H9 (cell line): ENCODE data around the gene MNAT1. TPM values are rescaled to one million over a fixed set of nuclear protein-coding genes. Genes with fewer than 3 reads are reported as not detected.

Experiments used
- DNase-seq: peaks from one replicate; pipeline ENCODE4 v3.0.0-alpha.2; 2017
- H2AFZ ChIP-seq: one replicate; pipeline ENCODE4 v1.6.1; 2013; ENCODE audit warnings: mild to moderate bottlenecking, low read length, control low read depth, moderate library complexity
- H2AK5ac ChIP-seq: 2 replicates; pipeline ENCODE4 v1.6.1; 2013; ENCODE audit warnings: low read length, control low read depth, mixed read lengths; ENCODE audit not compliant: insufficient read length
- H2BK120ac ChIP-seq: one replicate; pipeline ENCODE4 v1.6.1; 2013; ENCODE audit warnings: low read depth, mild to moderate bottlenecking, low read length, control low read depth, inconsistent platforms; ENCODE audit not compliant: poor library complexity, severe bottlenecking
- H2BK12ac ChIP-seq: 2 replicates; pipeline ENCODE4 v1.6.1; 2013; ENCODE audit warnings: low read length, control low read depth, mixed read lengths, low read depth; ENCODE audit not compliant: insufficient read length
- H2BK15ac ChIP-seq: 2 replicates; pipeline ENCODE4 v1.6.1; 2013; ENCODE audit warnings: low read depth, low read length, control low read depth
- H2BK20ac ChIP-seq: one replicate; pipeline ENCODE4 v1.6.1; 2013; ENCODE audit warnings: low read depth, mild to moderate bottlenecking, low read length, control low read depth, inconsistent platforms; ENCODE audit not compliant: poor library complexity, severe bottlenecking
- H2BK5ac ChIP-seq: 2 replicates; pipeline ENCODE4 v1.6.1; 2013; ENCODE audit warnings: low read length, control low read depth, mixed read lengths; ENCODE audit not compliant: insufficient read length
- H3K14ac ChIP-seq: 2 replicates; pipeline ENCODE4 v1.6.1; 2013; ENCODE audit warnings: low read length, control low read depth; ENCODE audit not compliant: insufficient read depth
- H3K18ac ChIP-seq: 2 replicates; pipeline ENCODE4 v1.6.1; 2013; ENCODE audit warnings: low read depth, mild to moderate bottlenecking, mixed read lengths, low read length, control low read depth; ENCODE audit not compliant: insufficient read length
- H3K23ac ChIP-seq: 2 replicates; pipeline ENCODE4 v1.6.1; 2013; ENCODE audit warnings: low read length, control low read depth, mixed read lengths, low read depth; ENCODE audit not compliant: insufficient read length
- H3K23me2 ChIP-seq: 2 replicates; pipeline ENCODE4 v1.6.1; 2013; ENCODE audit warnings: low read depth, mild to moderate bottlenecking, mixed read lengths, low read length, control low read depth; ENCODE audit not compliant: insufficient read length, poor library complexity, severe bottlenecking
- H3K27ac ChIP-seq: 2 replicates; pipeline ENCODE4 v1.5.1; 2013; ENCODE audit warnings: low read length, control low read depth, mixed read lengths, low read depth; ENCODE audit not compliant: insufficient read length
- H3K27me3 ChIP-seq: 2 replicates; pipeline ENCODE4 v1.6.1; 2013; ENCODE audit warnings: low read length, control low read depth, inconsistent platforms; ENCODE audit not compliant: insufficient read depth
- H3K4ac ChIP-seq: 2 replicates; pipeline ENCODE4 v1.6.1; 2013; ENCODE audit warnings: low read depth, mild to moderate bottlenecking, control low read depth, inconsistent platforms, low read length, moderate library complexity
- H3K4me1 ChIP-seq: 2 replicates; pipeline ENCODE4 v1.6.1; 2013; ENCODE audit warnings: low read length, control low read depth, inconsistent platforms; ENCODE audit not compliant: insufficient read depth
- H3K4me2 ChIP-seq: 2 replicates; pipeline ENCODE4 v1.6.1; 2013; ENCODE audit warnings: low read length, control low read depth, mixed read lengths; ENCODE audit not compliant: insufficient read length, insufficient read depth
- H3K56ac ChIP-seq: 2 replicates; pipeline ENCODE4 v1.6.1; 2013; ENCODE audit warnings: low read depth, mild to moderate bottlenecking, mixed read lengths, low read length, control low read depth; ENCODE audit not compliant: insufficient read length
- H3K79me1 ChIP-seq: 2 replicates; pipeline ENCODE4 v1.6.1; 2013; ENCODE audit warnings: low read depth, mild to moderate bottlenecking, moderate library complexity, low read length, control low read depth, inconsistent platforms; ENCODE audit not compliant: insufficient read depth, poor library complexity, severe bottlenecking
- H3K79me2 ChIP-seq: 2 replicates; pipeline ENCODE4 v1.6.1; 2013; ENCODE audit warnings: low read length, control low read depth, inconsistent platforms; ENCODE audit not compliant: insufficient read depth
- H3K9ac ChIP-seq: 2 replicates; pipeline ENCODE4 v1.6.1; 2013; ENCODE audit warnings: low read length, control low read depth, mixed read lengths; ENCODE audit not compliant: insufficient read length; ENCODE audit errors: extremely low read depth
- H3K9me3 ChIP-seq: one replicate; pipeline ENCODE4 v1.6.1; 2013; ENCODE audit warnings: low read depth, low read length, inconsistent platforms; ENCODE audit not compliant: control insufficient read depth
- H3T11ph ChIP-seq: one replicate; pipeline ENCODE4 v1.6.1; 2013; ENCODE audit warnings: mild to moderate bottlenecking, low read length, control low read depth, inconsistent platforms
- H4K20me1 ChIP-seq: one replicate; pipeline ENCODE4 v1.6.1; 2013; ENCODE audit not compliant: control insufficient read depth, insufficient read length, insufficient read depth
- H4K5ac ChIP-seq: 2 replicates; pipeline ENCODE4 v1.6.1; 2013; ENCODE audit warnings: low read depth, mild to moderate bottlenecking, mixed read lengths, low read length, control low read depth; ENCODE audit not compliant: insufficient read length
- H4K8ac ChIP-seq: replicated peaks from 2 replicates; pipeline ENCODE4 v1.6.1; 2013; ENCODE audit warnings: low read length, control low read depth, mixed read lengths, low read depth; ENCODE audit not compliant: insufficient read length
- H4K91ac ChIP-seq: 2 replicates; pipeline ENCODE4 v1.6.1; 2013; ENCODE audit warnings: low read depth, mild to moderate bottlenecking, moderate library complexity, mixed read lengths, low read length, control low read depth; ENCODE audit not compliant: insufficient read length
- H3K27ac Mint-ChIP-seq, 3 experiments: 2 replicates in 2 of 3; 3 replicates in 1 of 3; pipeline ENCODE4 v1.8.0; 2020 to 2021; ENCODE audit warnings: mixed read lengths in 3 of 3, mild to moderate bottlenecking in 1 of 3, moderate library complexity in 1 of 3
- H3K27me3 Mint-ChIP-seq: 2 replicates; pipeline ENCODE4 v1.8.0; 2021; ENCODE audit warnings: low read depth, mild to moderate bottlenecking, moderate library complexity, mixed read lengths
- H3K36me3 Mint-ChIP-seq, 3 experiments: 2 replicates in 2 of 3; 3 replicates in 1 of 3; pipeline ENCODE4 v1.8.0; 2020 to 2021; ENCODE audit warnings: low read depth in 3 of 3, mixed read lengths in 3 of 3; ENCODE audit not compliant: insufficient read depth in 1 of 3
- H3K4me1 Mint-ChIP-seq, 2 experiments: 2 replicates each; pipeline ENCODE4 v1.8.0; 2020; ENCODE audit warnings: mixed read lengths in 2 of 2
- H3K4me3 Mint-ChIP-seq, 2 experiments: 2 replicates in 1 of 2; 3 replicates in 1 of 2; pipeline ENCODE4 v1.8.0; 2020 to 2021; ENCODE audit warnings: mild to moderate bottlenecking in 2 of 2, mixed read lengths in 2 of 2, moderate library complexity in 1 of 2
- H3K9me3 Mint-ChIP-seq, 2 experiments: 2 replicates in 1 of 2; 3 replicates in 1 of 2; pipeline ENCODE4 v1.8.0; 2020; ENCODE audit warnings: mild to moderate bottlenecking in 2 of 2, mixed read lengths in 2 of 2, moderate library complexity in 1 of 2
- CTCF ChIP-seq: fragments of 200-600 bp; sonication (generic); conservative IDR thresholded peaks from 3 replicates; pipeline ENCODE4 v1.8.0; 2021; ENCODE audit warnings: antibody characterized with exemption, mild to moderate bottlenecking
- total RNA-seq: library from RNA; stranded (reverse); gene quantifications from 2 replicates; pipeline ENCODE4 v1.2.1, GENCODE V29; 2021

The MNAT1 gene
- total RNA-seq, 1 experiment from 2014 or later = 43.1 TPM

- no peak overlapping the region for H4K91ac ChIP-seq
Measured at GRCh38 chr14:60968671-60969070, 234.1 kb downstream of the MNAT1 start.

More at GRCh38 chr14:60968671-60969070, 234.1 kb downstream of the MNAT1 start:
- Mint-ChIP-seq H3K4me1 (no peaks in the 10 kb centered on the region), H3K4me3 (no peak overlapping the region), H3K27me3 (no peaks in the 10 kb centered on the region), H3K27ac (no peak overlapping the region), H3K36me3 (peaks cover 0 to 9% (median 0%) of the 10 kb centered on the region in 3 experiments; a peak in 1 of 7 replicates), H3K9me3 (no peaks in the 10 kb centered on the region; a peak in 1 of 5 replicates)
- H3K27ac ChIP-seq = no peak overlapping the region
- H2AFZ ChIP-seq = no peak overlapping the region
- no peaks in the 10 kb centered on the region for H3K4me1 ChIP-seq
- H2AK5ac ChIP-seq = no peak overlapping the region
- no peak for DNase-seq
- no peak overlapping the region for H4K5ac ChIP-seq
- H3K56ac ChIP-seq = no peak overlapping the region
- H3K9ac ChIP-seq = no peak overlapping the region
- no peak overlapping the region for H2BK120ac ChIP-seq
- H3K4me2 ChIP-seq = no peak overlapping the region
- TF ChIP-seq CTCF = no peak
- no peak overlapping the region for H4K8ac ChIP-seq
- H4K20me1 ChIP-seq = no peaks in the 10 kb centered on the region
- no peaks in the 10 kb centered on the region; the same call in 1 of the 2 replicates for H3K27me3 ChIP-seq
- H2BK5ac ChIP-seq = no peak overlapping the region
- no peak overlapping the region for H2BK20ac ChIP-seq
- no peaks in the 10 kb centered on the region for H3K23me2 ChIP-seq
- no peak overlapping the region for H3K14ac ChIP-seq
- no peak overlapping the region for H3K18ac ChIP-seq
- no peak overlapping the region for H2BK15ac ChIP-seq
- H2BK12ac ChIP-seq = no peak overlapping the region
- no peak overlapping the region for H3T11ph ChIP-seq
- no peaks in the 10 kb centered on the region for H3K79me1 ChIP-seq
- H3K9me3 ChIP-seq = no peaks in the 10 kb centered on the region
- H3K79me2 ChIP-seq = no peaks in the 10 kb centered on the region
- H3K23ac ChIP-seq = no peak overlapping the region
- H3K4ac ChIP-seq = no peak overlapping the region
